ENCODE data around the gene OGA.

Gene OGA

DNA sequence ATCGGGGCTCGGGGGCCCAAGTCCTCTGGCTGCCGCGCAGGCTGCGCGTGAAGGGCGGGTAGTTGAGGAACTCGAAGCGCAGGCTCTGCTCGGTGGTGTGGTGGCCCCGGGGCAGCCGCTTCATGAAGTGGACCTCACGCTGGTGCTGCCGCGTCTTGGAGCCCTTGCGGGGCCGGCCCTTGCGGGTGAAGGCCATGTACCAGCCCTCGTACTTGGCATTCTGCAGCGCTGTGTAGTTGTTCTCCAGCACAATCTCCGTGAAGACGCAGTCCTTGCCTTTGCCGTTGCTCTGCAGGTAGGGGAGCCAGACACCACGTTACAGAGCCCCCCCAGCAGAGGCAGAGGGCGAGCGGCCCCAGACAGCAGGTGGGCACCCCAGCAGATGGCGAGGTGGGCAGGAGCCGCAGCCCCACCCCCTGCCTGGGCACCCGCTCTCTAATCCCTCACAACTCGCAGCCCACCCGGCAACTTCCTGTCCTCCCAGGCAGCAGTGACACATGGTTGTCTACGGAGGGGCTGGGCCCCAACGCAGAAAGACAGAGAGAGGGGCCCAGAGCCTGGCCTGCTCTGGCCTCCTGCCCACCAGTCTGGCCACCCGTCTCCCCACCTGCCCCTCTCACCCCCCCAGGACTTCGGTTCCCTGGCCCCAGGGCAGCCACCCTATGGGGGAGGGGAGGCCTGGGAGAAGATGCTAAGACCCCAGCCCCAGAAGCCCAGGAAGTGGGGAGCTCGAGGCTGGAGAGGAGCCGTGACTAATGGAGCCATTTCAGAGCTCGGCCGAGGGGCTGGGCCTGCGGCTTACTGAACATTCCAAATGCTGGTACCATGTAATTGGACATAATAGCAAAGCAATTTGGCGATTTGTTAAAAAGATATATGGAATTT lies 47.7 kb downstream of the OGA start:
- no peak overlapping the region for H3K4me3 ChIP-seq (ENCODE audit: low read length)
- TF ChIP-seq, protein P1, sequence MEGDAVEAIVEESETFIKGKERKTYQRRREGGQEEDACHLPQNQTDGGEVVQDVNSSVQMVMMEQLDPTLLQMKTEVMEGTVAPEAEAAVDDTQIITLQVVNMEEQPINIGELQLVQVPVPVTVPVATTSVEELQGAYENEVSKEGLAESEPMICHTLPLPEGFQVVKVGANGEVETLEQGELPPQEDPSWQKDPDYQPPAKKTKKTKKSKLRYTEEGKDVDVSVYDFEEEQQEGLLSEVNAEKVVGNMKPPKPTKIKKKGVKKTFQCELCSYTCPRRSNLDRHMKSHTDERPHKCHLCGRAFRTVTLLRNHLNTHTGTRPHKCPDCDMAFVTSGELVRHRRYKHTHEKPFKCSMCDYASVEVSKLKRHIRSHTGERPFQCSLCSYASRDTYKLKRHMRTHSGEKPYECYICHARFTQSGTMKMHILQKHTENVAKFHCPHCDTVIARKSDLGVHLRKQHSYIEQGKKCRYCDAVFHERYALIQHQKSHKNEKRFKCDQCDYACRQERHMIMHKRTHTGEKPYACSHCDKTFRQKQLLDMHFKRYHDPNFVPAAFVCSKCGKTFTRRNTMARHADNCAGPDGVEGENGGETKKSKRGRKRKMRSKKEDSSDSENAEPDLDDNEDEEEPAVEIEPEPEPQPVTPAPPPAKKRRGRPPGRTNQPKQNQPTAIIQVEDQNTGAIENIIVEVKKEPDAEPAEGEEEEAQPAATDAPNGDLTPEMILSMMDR (conservative IDR thresholded peaks at IDR 0.05; ENCODE audit: low read length): no peak
- DNase-seq (ENCODE audit: low read depth): no peak

DNA sequence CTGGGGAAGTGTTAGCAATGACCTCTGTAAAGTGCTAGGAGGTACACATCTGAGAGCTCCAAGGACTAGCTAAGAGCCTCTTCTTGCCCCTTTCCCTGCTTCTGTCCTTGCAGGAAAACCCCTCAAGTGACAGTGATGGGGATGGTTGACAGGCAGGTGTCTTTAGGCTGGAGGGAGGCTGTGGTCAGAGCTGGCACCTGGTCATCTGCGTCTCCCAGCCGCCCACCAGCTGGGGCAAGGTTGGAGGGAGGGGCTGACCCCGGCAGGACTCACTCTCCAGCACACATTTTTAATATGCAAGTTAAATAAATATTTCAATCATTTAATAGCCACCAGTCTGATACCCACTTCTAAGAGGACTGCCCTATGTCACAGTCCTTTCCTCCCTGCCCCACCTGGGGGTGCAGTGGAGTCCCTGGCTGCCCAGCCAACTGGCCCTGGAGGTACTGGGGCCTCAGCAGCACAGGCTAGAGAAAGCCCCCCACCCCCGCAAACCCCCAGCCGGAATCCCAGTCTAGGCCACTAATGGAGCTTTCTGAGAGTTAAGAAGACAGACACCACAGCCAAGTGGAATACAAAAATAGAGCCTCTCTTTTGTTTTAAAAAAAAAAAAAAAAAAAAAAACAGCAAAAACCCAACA lies 48.6 kb downstream of the OGA start:
- TF ChIP-seq, protein P1 (conservative IDR thresholded peaks at IDR 0.05; ENCODE audit: low read length): no peak
- no peak for DNase-seq (ENCODE audit: low read depth)
- no peak overlapping the region for H3K4me3 ChIP-seq (ENCODE audit: low read length)

DNA sequence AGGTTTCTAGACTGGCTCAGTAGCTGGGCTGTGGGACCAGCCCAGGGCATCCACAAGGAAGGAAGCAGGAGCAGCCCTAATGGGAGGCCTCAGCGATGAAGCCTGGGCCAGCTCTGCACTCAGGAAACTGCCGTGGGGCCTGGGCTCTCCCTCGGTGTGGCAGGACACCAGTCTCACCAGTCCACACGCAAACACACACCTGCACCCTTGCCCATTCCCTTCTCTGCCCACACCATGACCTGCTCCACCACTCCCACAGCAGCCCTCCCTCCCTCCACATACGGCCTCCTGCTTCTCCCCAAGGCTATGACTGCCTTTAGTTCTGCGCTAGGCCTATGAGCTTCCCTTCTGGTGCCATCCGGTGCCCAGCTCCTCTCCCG lies 49.5 kb downstream of the OGA start:
- no peak overlapping the region for H3K4me3 ChIP-seq (ENCODE audit: low read length)
- DNase-seq (ENCODE audit: low read depth): no peak
- TF ChIP-seq, protein P1 (conservative IDR thresholded peaks at IDR 0.05; ENCODE audit: low read length): no peak

DNA sequence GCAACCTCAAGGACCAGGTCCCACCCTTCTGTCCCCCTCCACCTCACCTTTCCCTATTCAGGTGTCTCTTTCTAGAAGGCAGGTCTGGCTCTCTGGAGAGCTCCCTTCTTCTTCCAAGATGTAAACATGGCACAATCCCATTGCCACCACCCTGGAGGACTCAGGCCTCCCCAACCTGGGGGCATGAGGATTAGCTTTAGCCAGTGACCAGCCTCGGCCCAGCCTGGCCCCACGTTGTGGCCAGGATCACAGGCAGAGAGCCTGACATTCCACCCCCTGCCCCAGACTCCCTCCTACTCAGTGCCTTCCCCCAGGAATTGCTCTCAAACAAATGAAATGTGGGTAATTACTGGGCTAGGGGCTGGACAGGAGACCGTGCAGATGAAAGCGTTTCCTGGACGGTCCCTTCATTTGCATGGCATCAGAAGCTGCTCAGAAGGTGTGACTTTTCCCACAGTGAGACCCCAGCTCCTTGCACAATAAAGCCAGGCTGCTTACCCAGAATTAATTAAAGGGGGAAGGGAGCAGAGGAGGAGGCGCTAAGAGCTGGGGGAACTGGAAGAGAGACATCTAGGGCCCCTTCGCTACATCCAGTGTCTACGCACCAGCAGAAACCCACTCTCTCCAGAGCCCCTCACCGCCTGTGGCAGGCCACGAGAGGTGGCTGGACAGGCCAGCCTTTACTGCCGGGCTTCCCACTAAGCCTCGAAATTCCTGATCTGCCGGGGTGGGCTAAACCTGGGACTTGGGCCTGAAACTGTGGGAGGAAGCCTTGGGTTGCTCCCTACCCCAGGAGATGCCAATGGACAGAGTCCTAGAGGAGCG lies 50.1 kb downstream of the OGA start:
- H3K4me3 ChIP-seq (ENCODE audit: low read length): no peak overlapping the region
- TF ChIP-seq, protein P1 (conservative IDR thresholded peaks at IDR 0.05; ENCODE audit: low read length): no peak
- no peak for DNase-seq (ENCODE audit: low read depth)

DNA sequence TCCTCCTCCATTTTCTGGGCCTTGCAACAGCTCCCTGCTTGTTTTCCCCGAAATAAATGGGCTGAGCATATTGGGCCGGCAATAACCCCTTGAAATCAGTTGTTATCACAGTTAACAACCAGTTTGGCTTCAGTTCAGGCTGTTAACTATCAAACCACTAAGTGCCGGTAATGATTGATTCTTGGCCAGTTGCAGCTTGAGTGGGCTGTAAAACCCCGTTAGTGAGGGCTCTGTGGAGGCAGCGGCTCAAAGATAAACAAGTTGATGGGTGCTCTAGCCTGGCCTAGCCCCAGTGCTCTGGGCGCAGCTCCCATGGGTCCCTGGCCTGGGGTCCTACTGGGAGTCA lies 50.7 kb downstream of the OGA start:
- TF ChIP-seq, protein P1 (conservative IDR thresholded peaks at IDR 0.05; ENCODE audit: low read length): no peak
- DNase-seq (ENCODE audit: low read depth): no peak
- no peak overlapping the region for H3K4me3 ChIP-seq (ENCODE audit: low read length)

DNA sequence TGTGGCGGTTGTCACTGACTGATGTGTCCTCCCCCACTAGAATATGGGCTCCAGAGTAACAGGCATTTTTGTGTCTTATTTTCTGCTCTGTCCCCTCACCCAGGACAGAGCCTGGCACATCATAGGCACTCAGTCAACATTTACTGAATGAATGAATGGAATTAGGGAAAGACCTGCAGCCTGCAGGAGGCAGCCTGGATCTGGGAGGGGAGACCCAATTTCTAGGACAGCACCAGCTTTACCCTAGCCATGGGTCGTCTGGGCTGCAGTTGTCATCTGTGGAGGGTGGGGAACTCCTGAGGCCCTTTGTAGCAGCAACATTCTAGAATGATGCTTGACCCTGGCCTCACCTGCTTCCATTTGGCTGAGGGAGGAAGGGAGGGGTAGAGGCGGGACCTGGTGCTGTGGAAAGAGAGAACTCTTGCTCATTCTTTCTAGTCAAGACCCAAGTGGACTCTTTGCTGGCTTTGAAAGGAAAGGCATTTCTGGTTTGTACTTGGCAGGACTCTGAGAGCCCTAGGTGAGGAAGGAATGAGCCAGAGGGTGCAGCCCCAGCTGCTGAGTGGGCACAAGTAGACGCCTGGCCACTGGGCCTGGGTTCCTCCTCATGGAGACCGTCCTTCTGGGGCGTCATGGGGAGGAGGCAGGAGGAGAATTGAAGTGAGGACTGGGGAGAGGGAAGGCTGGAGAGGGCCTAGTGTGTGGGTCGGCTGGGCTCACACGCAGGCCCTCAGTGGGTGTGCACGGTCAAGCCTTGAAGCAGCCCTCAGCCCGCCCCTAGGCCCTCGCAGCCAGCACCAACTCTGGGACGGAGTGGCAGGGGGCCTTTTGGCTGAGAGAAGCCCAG lies 51.3 kb downstream of the OGA start:
- TF ChIP-seq, protein P1 (conservative IDR thresholded peaks at IDR 0.05; ENCODE audit: low read length): no peak
- DNase-seq (ENCODE audit: low read depth): no peak
- no peak overlapping the region for H3K4me3 ChIP-seq (ENCODE audit: low read length)

All from AG10803 (cell line).